ENCODE measurements around the gene MYCBPAP. TPM values are rescaled to one million over a fixed set of nuclear protein-coding genes. Genes with fewer than 3 reads are reported as not detected.

MYCBPAP gene
- total and polyA plus RNA-seq, 4 donors, result 0.73 to 6.4 (median 2.8) TPM

GRCh38 chr17:50557630-50558029 lies 49.4 kb downstream of the MYCBPAP start:
- H3K27me3 ChIP-seq (ENCODE audit: control insufficient read depth in 3 of 3, insufficient read depth in 3 of 3, low read length in 2 of 3), result peaks cover 0 to 17% (median 3%) of the 10 kb centered on the region in 3 donors

DNA sequence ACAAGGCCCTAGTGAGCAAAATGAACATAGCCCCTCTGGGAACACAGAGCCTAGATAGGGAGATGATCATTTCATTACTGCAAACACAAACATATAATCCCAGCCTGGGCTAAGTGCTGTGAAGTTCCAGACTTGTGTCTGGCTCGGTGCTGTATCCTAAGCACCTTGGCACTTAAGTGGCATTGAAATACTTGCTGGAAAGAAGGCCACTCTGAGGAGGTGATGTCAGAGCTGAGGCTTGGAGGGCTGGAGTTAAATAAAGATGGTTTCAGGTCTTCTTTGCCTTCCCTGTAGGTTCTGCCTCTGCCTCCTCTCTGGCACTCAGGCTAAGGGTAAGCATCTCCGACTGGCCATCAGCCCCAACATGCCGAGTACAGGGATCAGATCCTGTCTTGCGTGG lies 49.9 kb downstream of the MYCBPAP start:
- peaks cover 0 to 40% (median 16%) of the 10 kb centered on the region in 5 donors for H3K4me1 ChIP-seq (ENCODE audit: control insufficient read depth in 5 of 5, insufficient read depth in 5 of 5, low read length in 5 of 5)
- TF ChIP-seq, protein P1, sequence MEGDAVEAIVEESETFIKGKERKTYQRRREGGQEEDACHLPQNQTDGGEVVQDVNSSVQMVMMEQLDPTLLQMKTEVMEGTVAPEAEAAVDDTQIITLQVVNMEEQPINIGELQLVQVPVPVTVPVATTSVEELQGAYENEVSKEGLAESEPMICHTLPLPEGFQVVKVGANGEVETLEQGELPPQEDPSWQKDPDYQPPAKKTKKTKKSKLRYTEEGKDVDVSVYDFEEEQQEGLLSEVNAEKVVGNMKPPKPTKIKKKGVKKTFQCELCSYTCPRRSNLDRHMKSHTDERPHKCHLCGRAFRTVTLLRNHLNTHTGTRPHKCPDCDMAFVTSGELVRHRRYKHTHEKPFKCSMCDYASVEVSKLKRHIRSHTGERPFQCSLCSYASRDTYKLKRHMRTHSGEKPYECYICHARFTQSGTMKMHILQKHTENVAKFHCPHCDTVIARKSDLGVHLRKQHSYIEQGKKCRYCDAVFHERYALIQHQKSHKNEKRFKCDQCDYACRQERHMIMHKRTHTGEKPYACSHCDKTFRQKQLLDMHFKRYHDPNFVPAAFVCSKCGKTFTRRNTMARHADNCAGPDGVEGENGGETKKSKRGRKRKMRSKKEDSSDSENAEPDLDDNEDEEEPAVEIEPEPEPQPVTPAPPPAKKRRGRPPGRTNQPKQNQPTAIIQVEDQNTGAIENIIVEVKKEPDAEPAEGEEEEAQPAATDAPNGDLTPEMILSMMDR (IDR thresholded peaks at IDR 0.05; ENCODE audit: control extremely low read depth, extremely low read depth), result no peak
- no peak overlapping the region for H3K27ac ChIP-seq (ENCODE audit: low read depth in 1 of 2, low read length in 1 of 2)
- DNase-seq, result peak in 2 of 3 donors; percentile 39 to 65
- H3K9ac ChIP-seq (ENCODE audit: insufficient read depth in 1 of 2, low read length in 2 of 2), result no peak overlapping the region
- no peak for ATAC-seq (ENCODE audit: insufficient read depth, low FRiP score)
- WGBS, 2 donors, result 67 to 77% methylated on average over 4 of the region's 4 CpGs
- peaks cover 0 to 21% (median 6%) of the 10 kb centered on the region in 3 donors for H3K27me3 ChIP-seq (ENCODE audit: control insufficient read depth in 3 of 3, insufficient read depth in 3 of 3, low read length in 2 of 3)
- no peaks in the 10 kb centered on the region for H3K9me3 ChIP-seq (ENCODE audit: control insufficient read depth in 4 of 4, insufficient read depth in 3 of 4, low read length in 3 of 4)
- H3K36me3 ChIP-seq (ENCODE audit: control insufficient read depth in 4 of 4, insufficient read depth in 4 of 4, low read length in 4 of 4), result peaks cover 0 to 10% (median 2%) of the 10 kb centered on the region in 4 donors
- no peak overlapping the region for H3K4me3 ChIP-seq

More at GRCh38 chr17:50557630-50558029, 49.4 kb downstream of the MYCBPAP start:
- Histone ChIP-seq H3K9me3 (ENCODE audit: control insufficient read depth in 4 of 4, insufficient read depth in 3 of 4, low read length in 3 of 4) (no peaks in the 10 kb centered on the region), H3K36me3 (ENCODE audit: control insufficient read depth in 4 of 4, insufficient read depth in 4 of 4, low read length in 4 of 4) (peaks cover 0 to 14% (median 2%) of the 10 kb centered on the region in 4 donors), H3K4me1 (ENCODE audit: control insufficient read depth in 5 of 5, insufficient read depth in 5 of 5, low read length in 5 of 5) (peaks cover 0 to 35% (median 16%) of the 10 kb centered on the region in 5 donors), H3K4me3 (no peak overlapping the region), H3K27ac (ENCODE audit: low read depth in 1 of 2, low read length in 1 of 2) (no peak overlapping the region), H3K9ac (ENCODE audit: insufficient read depth in 1 of 2, low read length in 2 of 2) (no peak overlapping the region)
- DNase-seq (no peak), ATAC-seq (ENCODE audit: insufficient read depth, low FRiP score) (no peak)
- WGBS, 2 donors, result 89 to 96% methylated on average over 4 of the region's 4 CpGs
- TF ChIP-seq, protein P1 (IDR thresholded peaks at IDR 0.05; ENCODE audit: control extremely low read depth, extremely low read depth), result no peak

GRCh38 chr17:50558581-50558940 lies 50.3 kb downstream of the MYCBPAP start:
- no peaks in the 10 kb centered on the region for H3K9me3 ChIP-seq (ENCODE audit: control insufficient read depth in 4 of 4, insufficient read depth in 3 of 4, low read length in 3 of 4)
- no peak overlapping the region for H3K27ac ChIP-seq (ENCODE audit: low read depth in 1 of 2, low read length in 1 of 2)
- H3K4me3 ChIP-seq, result no peak overlapping the region
- H3K36me3 ChIP-seq (ENCODE audit: control insufficient read depth in 4 of 4, insufficient read depth in 4 of 4, low read length in 4 of 4), result peaks cover 0 to 10% (median 2%) of the 10 kb centered on the region in 4 donors
- peaks cover 0 to 24% (median 6%) of the 10 kb centered on the region in 3 donors for H3K27me3 ChIP-seq (ENCODE audit: control insufficient read depth in 3 of 3, insufficient read depth in 3 of 3, low read length in 2 of 3)
- ATAC-seq (ENCODE audit: insufficient read depth, low FRiP score), result no peak
- H3K4me1 ChIP-seq (ENCODE audit: control insufficient read depth in 5 of 5, insufficient read depth in 5 of 5, low read length in 5 of 5), result peaks cover 0 to 45% (median 16%) of the 10 kb centered on the region in 5 donors
- DNase-seq, result no peak
- no peak overlapping the region for H3K9ac ChIP-seq (ENCODE audit: insufficient read depth in 1 of 2, low read length in 2 of 2)
- TF ChIP-seq, protein P1 (IDR thresholded peaks at IDR 0.05; ENCODE audit: control extremely low read depth, extremely low read depth), result no peak
- WGBS, 2 donors, result 11 to 16% methylated on average over 14 to 18 of the region's 18 CpGs
